GM19023 (cell line): ENCODE data around the gene TBXAS1.
"Not testable (repeated sequence)": the region's sequence is repeated elsewhere in the genome, so short reads cannot be mapped to it uniquely, and the experiment has no call there.

Source experiments
- ATAC-seq: cut with Tn5 transposase; IDR thresholded peaks from one replicate; pipeline ENCODE4 v1.9.1; 2021; ENCODE audit warnings: mild to moderate bottlenecking, moderate library complexity; ENCODE audit not compliant: unreplicated experiment

The TBXAS1 gene

GRCh38 chr7:139886899-139887298 is 57.8 kb downstream of the TBXAS1 start:
- ATAC-seq: no peak

GRCh38 chr7:139887992-139888481 is 59.0 kb downstream of the TBXAS1 start:
- ATAC-seq: no peak

- no peak for ATAC-seq
Observed at GRCh38 chr7:139889186-139889871, 60.3 kb downstream of the TBXAS1 start.

- ATAC-seq: no peak
Observed at GRCh38 chr7:139893461-139893860, 64.4 kb downstream of the TBXAS1 start.

- ATAC-seq: peak; percentile 89
Observed at GRCh38 chr7:139893999-139894398, 64.9 kb downstream of the TBXAS1 start.

GRCh38 chr7:139895141-139895829 is 66.2 kb downstream of the TBXAS1 start:
- no peak for ATAC-seq

- ATAC-seq: no peak
Observed at GRCh38 chr7:139896288-139896687, 67.2 kb downstream of the TBXAS1 start.

GRCh38 chr7:139896831-139897230 is 67.8 kb downstream of the TBXAS1 start:
- ATAC-seq: no peak

- no peak for ATAC-seq
Observed at GRCh38 chr7:139897422-139898090, 68.5 kb downstream of the TBXAS1 start.

- ATAC-seq: no peak
Observed at GRCh38 chr7:139898483-139898882, 69.4 kb downstream of the TBXAS1 start.

- no peak for ATAC-seq
Observed at GRCh38 chr7:139899328-139899955, 70.4 kb downstream of the TBXAS1 start.

- ATAC-seq: no peak
Observed at GRCh38 chr7:139900326-139900725, 71.3 kb downstream of the TBXAS1 start.

GRCh38 chr7:139901056-139901795 is 72.2 kb downstream of the TBXAS1 start:
- no peak for ATAC-seq

- no peak for ATAC-seq
Observed at GRCh38 chr7:139901901-139902300, 72.8 kb downstream of the TBXAS1 start.

- ATAC-seq: no peak
Observed at GRCh38 chr7:139902436-139903102, 73.5 kb downstream of the TBXAS1 start.

- not testable (repeated sequence) for ATAC-seq
Observed at GRCh38 chr7:139903103-139903477, 74.0 kb downstream of the TBXAS1 start.

- no peak for ATAC-seq
Observed at GRCh38 chr7:139906879-139907278, 77.8 kb downstream of the TBXAS1 start.

- no peak for ATAC-seq
Observed at GRCh38 chr7:139908792-139909191, 79.7 kb downstream of the TBXAS1 start.

GRCh38 chr7:139909379-139910050 is 80.5 kb downstream of the TBXAS1 start:
- no peak for ATAC-seq
